ENCODE data around the gene HCAR2.
"Not testable (repeated sequence)": the region's sequence is repeated elsewhere in the genome, so short reads cannot be mapped to it uniquely, and the experiment has no call there.

Gene HCAR2

GRCh38 chr12:122726080-122726558 lies 23.0 kb upstream of the HCAR2 start:
- Mint-ChIP-seq H3K4me1 (ENCODE audit: low read depth) (peaks cover 32% of the 10 kb centered on the region), H3K36me3 (no peaks in the 10 kb centered on the region), H3K9me3 (ENCODE audit: low read depth) (no peaks in the 10 kb centered on the region), H3K4me3 (peak overlapping the region; percentile 38), H3K27ac (peak overlapping the region; percentile 65), H3K27me3 (no peaks in the 10 kb centered on the region)

DNA sequence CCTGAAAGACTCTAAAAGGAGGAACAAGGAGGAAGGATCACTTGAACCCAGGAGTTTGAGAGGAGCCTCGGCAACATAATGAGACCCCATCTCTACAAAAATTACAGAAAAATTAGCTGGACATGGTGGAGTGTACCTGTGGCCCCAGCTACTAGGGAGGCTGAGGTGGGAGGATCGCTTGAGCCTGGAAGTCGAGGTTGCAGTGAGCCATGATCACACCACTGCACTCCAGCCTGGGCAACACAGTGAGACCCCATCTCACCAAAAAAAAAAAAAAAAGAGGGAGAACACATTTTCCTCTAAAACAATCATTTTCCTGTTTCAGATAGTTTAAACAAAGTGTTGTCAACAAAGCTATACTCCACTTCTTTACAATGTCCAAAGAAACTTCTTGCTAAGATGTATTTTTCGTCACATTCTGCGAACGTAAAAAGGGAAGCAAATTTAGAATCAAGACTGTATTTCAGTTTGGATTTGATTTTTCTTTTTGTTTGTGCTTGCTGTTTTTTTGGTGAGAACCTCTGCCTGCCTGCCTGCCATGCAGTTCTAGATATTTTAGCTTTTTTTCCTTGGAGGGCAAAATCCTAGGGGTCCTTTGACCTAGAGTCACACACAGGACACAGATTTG lies 22.4 kb upstream of the HCAR2 start:
- peaks cover 31% of the 10 kb centered on the region for H3K4me1 Mint-ChIP-seq (ENCODE audit: low read depth)
- no peaks in the 10 kb centered on the region for H3K27me3 Mint-ChIP-seq
- H3K27ac Mint-ChIP-seq: peak overlapping the region; percentile 65
- peak overlapping the region; percentile 38 for H3K4me3 Mint-ChIP-seq
- H3K36me3 Mint-ChIP-seq: no peaks in the 10 kb centered on the region
- no peaks in the 10 kb centered on the region for H3K9me3 Mint-ChIP-seq (ENCODE audit: low read depth)

- Mint-ChIP-seq H3K4me3 (no peak overlapping the region), H3K27me3 (no peaks in the 10 kb centered on the region), H3K4me1 (ENCODE audit: low read depth) (peaks cover 27% of the 10 kb centered on the region), H3K9me3 (ENCODE audit: low read depth) (no peaks in the 10 kb centered on the region), H3K27ac (no peak overlapping the region), H3K36me3 (no peaks in the 10 kb centered on the region)
These were observed 21.6 kb upstream of the HCAR2 start for GRCh38 chr12:122724641-122725243.

GRCh38 chr12:122722387-122722786 lies 19.2 kb upstream of the HCAR2 start:
- H3K4me3 Mint-ChIP-seq: no peak overlapping the region
- H3K27me3 Mint-ChIP-seq: no peaks in the 10 kb centered on the region
- no peaks in the 10 kb centered on the region for H3K36me3 Mint-ChIP-seq
- no peaks in the 10 kb centered on the region for H3K9me3 Mint-ChIP-seq (ENCODE audit: low read depth)
- H3K4me1 Mint-ChIP-seq (ENCODE audit: low read depth): peaks cover 24% of the 10 kb centered on the region
- H3K27ac Mint-ChIP-seq: no peak overlapping the region

GRCh38 chr12:122721057-122721545 lies 17.9 kb upstream of the HCAR2 start:
- peaks cover 20% of the 10 kb centered on the region for H3K4me1 Mint-ChIP-seq (ENCODE audit: low read depth)
- no peaks in the 10 kb centered on the region for H3K36me3 Mint-ChIP-seq
- no peak overlapping the region for H3K4me3 Mint-ChIP-seq
- H3K27me3 Mint-ChIP-seq: no peaks in the 10 kb centered on the region
- H3K27ac Mint-ChIP-seq: peak overlapping the region; percentile 54
- no peaks in the 10 kb centered on the region for H3K9me3 Mint-ChIP-seq (ENCODE audit: low read depth)

DNA sequence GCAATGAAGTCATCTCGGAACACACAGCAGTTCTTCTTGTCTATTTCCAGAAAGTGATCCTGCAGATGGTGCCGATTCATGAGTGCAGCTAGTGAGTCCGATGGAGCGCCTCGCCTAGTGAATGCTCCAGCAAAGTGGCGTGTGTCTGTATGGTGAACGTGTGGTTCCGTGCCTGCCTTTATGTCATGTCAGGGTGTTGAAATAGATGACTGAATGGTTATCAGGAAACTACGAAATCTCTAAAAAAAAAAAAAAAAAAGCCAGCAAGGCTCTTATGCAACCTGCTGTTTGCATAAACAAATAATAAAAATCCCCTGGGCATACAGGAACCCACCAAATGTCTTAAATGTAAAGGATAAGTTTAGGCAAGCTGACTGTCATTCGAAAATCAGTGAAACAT lies 13.5 kb upstream of the HCAR2 start, which contains the start of gene HCAR3:
TSS of gene HCAR3 (minus strand) at position 154 of the 400 bp plus-strand sequence. CDS start at position 80, 74 bp downstream.
- H3K4me3 Mint-ChIP-seq; H3K27me3 Mint-ChIP-seq; H3K36me3 Mint-ChIP-seq; H3K9me3 Mint-ChIP-seq (ENCODE audit: low read depth); H3K27ac Mint-ChIP-seq; H3K4me1 Mint-ChIP-seq (ENCODE audit: low read depth): not testable (repeated sequence)

- H3K4me3 Mint-ChIP-seq; H3K27me3 Mint-ChIP-seq; H3K9me3 Mint-ChIP-seq (ENCODE audit: low read depth); H3K4me1 Mint-ChIP-seq (ENCODE audit: low read depth); H3K36me3 Mint-ChIP-seq; H3K27ac Mint-ChIP-seq: not testable (repeated sequence)
These were observed 12.1 kb upstream of the HCAR2 start for GRCh38 chr12:122715211-122715610.

DNA sequence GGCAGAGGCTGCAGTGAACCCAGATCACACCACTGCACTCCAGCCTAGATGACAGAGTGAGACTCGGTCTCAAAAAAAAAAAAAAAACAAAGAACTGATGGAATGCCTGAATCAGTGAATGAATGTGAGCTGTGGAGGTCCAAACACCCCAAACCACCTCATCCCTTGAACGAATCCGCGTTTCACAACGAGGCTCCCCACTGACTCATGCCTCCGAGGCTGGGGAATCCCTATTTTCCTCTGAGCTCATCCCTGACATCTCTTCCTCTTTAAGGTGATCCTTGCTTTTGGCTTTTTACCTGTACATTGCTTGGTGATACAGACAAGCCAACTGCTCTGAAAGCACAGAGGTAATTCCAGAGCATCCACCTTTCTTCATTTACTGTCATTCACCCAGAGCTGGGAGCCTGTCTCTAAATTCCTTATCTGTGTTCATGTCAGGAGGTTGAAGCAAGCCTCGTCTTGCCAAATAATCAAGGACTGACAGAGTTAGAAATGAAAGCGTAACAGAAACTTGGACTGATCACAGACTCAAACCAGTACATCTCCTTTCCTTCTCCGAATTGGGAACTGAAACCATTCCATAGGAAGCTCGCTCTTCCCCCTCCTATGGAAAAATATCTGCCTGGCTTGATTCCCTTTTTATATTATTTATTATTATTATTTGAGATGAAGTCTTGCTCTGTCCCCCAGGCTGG lies 10.5 kb upstream of the HCAR2 start:
- not testable (repeated sequence) for H3K9me3 Mint-ChIP-seq (ENCODE audit: low read depth); H3K4me3 Mint-ChIP-seq; H3K27ac Mint-ChIP-seq; H3K27me3 Mint-ChIP-seq; H3K4me1 Mint-ChIP-seq (ENCODE audit: low read depth); H3K36me3 Mint-ChIP-seq

GRCh38 chr12:122711266-122711665 lies 8.1 kb upstream of the HCAR2 start:
- H3K4me3 Mint-ChIP-seq; H3K4me1 Mint-ChIP-seq (ENCODE audit: low read depth); H3K27me3 Mint-ChIP-seq; H3K9me3 Mint-ChIP-seq (ENCODE audit: low read depth); H3K36me3 Mint-ChIP-seq; H3K27ac Mint-ChIP-seq: not testable (repeated sequence)

DNA sequence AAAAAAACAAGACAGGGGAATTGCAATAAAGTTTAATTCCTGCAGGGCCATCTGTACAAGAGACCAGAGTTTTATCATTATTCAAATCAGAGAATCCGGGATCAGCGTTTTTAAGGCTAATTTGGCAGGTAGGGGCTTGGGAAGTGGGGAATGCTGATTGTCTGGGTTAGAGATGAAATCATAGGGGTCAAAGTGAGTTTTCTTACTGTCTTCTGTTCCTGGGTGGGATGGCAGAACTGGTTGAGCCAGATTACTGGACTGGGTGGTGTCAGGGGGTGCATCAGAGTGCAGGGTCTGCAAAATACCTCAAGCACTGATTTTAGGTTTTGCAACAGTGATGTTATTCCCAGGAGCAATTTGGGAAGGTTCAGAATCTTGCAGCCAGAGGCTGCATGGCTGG lies 7.2 kb upstream of the HCAR2 start:
- H3K4me3 Mint-ChIP-seq; H3K27me3 Mint-ChIP-seq; H3K9me3 Mint-ChIP-seq (ENCODE audit: low read depth); H3K4me1 Mint-ChIP-seq (ENCODE audit: low read depth); H3K27ac Mint-ChIP-seq; H3K36me3 Mint-ChIP-seq: not testable (repeated sequence)

- H3K36me3 Mint-ChIP-seq; H3K27me3 Mint-ChIP-seq; H3K9me3 Mint-ChIP-seq (ENCODE audit: low read depth); H3K4me1 Mint-ChIP-seq (ENCODE audit: low read depth); H3K4me3 Mint-ChIP-seq; H3K27ac Mint-ChIP-seq: not testable (repeated sequence)
These were observed 6.1 kb upstream of the HCAR2 start for GRCh38 chr12:122709287-122709686.

GRCh38 chr12:122703841-122704240 lies 684 bp upstream of the HCAR2 start:
- H3K27me3 Mint-ChIP-seq; H3K27ac Mint-ChIP-seq; H3K36me3 Mint-ChIP-seq; H3K4me3 Mint-ChIP-seq; H3K9me3 Mint-ChIP-seq (ENCODE audit: low read depth); H3K4me1 Mint-ChIP-seq (ENCODE audit: low read depth): not testable (repeated sequence)

- not testable (repeated sequence) for H3K27me3 Mint-ChIP-seq; H3K4me3 Mint-ChIP-seq; H3K4me1 Mint-ChIP-seq (ENCODE audit: low read depth); H3K9me3 Mint-ChIP-seq (ENCODE audit: low read depth); H3K36me3 Mint-ChIP-seq; H3K27ac Mint-ChIP-seq
These were observed 1.7 kb downstream of the HCAR2 start for GRCh38 chr12:122701481-122701880.

- not testable (repeated sequence) for H3K4me3 Mint-ChIP-seq; H3K27ac Mint-ChIP-seq; H3K4me1 Mint-ChIP-seq (ENCODE audit: low read depth); H3K9me3 Mint-ChIP-seq (ENCODE audit: low read depth); H3K27me3 Mint-ChIP-seq; H3K36me3 Mint-ChIP-seq
These were observed 3.0 kb downstream of the HCAR2 start for GRCh38 chr12:122700038-122700710.

GRCh38 chr12:122696922-122697321 lies 6.2 kb downstream of the HCAR2 start:
- not testable (repeated sequence) for H3K36me3 Mint-ChIP-seq; H3K27ac Mint-ChIP-seq; H3K4me3 Mint-ChIP-seq; H3K9me3 Mint-ChIP-seq (ENCODE audit: low read depth); H3K4me1 Mint-ChIP-seq (ENCODE audit: low read depth); H3K27me3 Mint-ChIP-seq

All from activated naive CD8-positive, alpha-beta T cell (primary cell).